Embryonic facial prominence (tissue), 1 donor: ENCODE results near the gene RAD51B.
"Not testable (repeated sequence)": the region's sequence is repeated elsewhere in the genome, so short reads cannot be mapped to it uniquely, and the experiment has no call there.

Source experiments
- DNase-seq: peaks from one replicate; pipeline ENCODE4 v3.0.0-alpha.2; 2016; ENCODE audit errors: extremely low spot score

The RAD51B gene

DNA sequence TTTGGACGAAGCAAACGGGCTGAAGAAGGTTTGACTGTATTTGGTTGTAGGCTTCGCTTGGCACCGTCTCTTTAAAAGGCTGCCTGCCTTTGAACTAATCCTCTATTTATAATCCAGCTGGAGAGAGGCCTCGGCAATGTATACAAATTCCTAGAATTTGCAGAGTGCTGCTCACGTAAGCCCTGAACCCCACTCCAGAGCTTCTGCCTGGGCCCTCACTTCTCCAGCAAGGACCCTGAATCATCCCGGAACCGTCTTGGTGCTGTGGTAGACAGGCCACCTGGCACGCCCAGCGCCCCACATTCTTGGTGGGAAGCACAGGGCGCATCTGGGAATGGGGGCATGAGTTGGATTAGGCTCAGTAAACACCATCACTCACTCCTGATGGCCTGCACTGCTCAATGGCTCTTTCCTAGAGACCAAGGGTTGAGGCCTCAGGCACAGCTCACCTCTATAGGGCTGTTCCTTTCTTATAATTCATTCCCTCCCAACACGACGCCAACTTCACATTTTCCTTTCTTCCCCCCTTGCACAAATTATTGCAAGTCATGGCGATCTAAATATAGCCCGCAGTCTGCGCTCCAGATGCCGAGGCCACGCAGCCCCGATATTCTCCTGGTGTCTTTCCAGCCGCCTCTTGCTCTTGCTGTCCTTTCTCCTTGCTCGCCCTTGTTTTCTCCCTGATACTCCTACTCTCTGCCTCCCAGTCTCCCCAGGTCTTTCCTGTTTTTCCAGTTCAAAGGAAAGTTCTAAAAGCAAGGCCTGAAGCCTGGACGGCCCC, 832.3 kb downstream of the RAD51B start:
- no peak for DNase-seq

DNA sequence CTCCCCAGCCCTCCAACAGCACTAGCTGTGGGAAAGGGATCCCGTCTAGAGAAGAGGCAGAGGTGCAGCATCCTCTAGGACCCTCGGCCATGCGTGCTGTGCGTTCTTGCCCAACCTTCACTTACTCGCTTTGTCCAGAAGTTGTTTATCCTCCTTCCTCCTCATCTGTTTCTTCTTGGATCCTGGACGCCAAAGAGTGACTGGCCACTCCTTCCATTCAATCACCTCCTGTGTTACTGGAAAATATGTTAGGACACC, 832.8 kb downstream of the RAD51B start:
- DNase-seq: no peak

DNA sequence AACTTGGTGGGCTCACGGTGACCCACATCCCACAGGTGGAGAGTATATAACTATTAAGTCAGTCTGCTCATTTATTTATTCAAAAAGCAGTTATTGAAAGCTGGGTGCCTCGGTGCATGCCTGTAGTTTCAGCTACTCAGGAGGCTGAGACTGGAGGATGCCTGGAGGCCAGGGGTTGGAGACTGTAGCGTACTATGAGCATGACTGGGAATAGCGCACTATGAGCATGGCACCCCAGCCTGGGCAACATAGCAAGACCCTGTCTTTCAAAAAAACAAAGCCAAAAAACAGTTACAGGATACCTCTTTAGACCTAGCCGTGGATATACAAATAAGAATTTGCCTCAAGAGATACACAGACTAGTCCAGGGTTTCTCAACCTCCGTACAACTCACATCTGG, 833.5 kb downstream of the RAD51B start:
- DNase-seq: no peak

DNA sequence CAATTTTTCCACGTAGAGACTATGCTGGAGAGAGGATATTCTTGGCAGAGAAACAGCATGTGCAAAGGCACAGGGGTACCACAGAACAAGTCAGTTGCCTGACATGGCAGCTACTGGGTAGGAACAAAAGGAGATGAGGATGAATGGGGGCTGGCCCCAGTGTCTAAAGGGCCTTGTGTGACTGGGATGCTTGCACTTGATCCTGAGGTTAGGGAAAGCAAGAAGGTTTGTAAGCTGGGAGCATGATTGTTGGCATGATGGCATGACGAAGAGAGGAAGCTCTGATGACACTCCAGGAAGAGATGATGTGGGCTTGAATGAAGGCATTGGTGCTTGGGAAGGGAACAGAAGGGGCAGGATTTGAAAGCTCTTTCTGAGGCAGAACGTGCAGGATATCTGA, 834.2 kb downstream of the RAD51B start:
- DNase-seq: no peak

DNA sequence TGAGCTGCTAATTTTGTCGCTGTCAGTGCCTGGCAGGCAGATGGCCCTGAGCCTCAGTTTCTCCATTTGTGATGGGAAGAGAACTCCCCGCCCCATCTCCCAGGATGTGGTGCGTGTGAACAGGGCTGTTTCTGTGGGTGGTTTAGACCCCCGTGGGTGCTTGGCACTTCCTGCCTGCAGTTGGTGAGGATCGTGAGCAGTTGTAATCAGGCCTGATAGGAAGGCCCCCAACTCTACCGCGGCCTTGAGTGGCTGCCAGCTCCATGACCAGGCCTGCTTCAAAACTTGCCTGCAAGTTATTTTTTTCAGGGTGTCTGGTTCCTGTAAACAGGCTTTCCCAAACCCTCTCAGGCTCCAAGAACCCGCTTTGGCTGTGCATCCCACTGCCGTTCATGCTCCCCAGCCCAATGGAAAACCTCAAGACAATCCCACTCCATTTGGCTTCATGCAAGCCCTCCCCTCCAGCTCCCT, 834.9 kb downstream of the RAD51B start:
- no peak for DNase-seq

GRCh38 chr14:68655021-68655831, 835.6 kb downstream of the RAD51B start:
- no peak for DNase-seq

- no peak for DNase-seq
These were observed 836.3 kb downstream of the RAD51B start for GRCh38 chr14:68655911-68656316.

- no peak for DNase-seq
These were observed 836.9 kb downstream of the RAD51B start for GRCh38 chr14:68656452-68656851.

GRCh38 chr14:68657300-68658028, 837.9 kb downstream of the RAD51B start:
- DNase-seq: no peak

DNA sequence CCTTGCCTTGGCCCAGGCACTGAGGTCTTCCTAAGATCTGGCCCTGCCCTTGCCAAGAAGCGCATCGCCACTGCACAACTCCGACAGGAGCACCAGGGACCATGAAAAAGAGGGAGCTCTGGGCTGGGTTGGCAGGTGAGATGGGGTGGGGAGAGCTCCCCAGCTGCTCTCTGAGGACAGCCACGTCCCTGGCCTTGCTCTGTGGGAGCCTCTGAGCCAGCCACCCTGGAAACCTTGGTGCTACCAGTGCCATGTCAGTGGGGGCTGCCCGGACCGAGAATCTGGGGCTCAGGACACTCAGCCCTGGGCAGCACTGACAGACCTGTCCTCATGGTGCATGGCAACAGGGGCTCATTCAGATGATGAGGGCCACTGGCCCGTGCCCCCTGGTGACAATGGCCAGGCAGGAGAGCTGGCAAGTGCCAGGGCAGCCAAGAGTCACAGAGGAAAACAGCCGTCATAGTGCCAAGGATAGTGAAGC, 838.5 kb downstream of the RAD51B start:
- no peak for DNase-seq

- DNase-seq: no peak
These were observed 839.7 kb downstream of the RAD51B start for GRCh38 chr14:68658943-68659931.

- no peak for DNase-seq
These were observed 840.9 kb downstream of the RAD51B start for GRCh38 chr14:68660495-68660894.

- no peak for DNase-seq
These were observed 841.9 kb downstream of the RAD51B start for GRCh38 chr14:68661226-68662225.

- DNase-seq: no peak
These were observed 842.8 kb downstream of the RAD51B start for GRCh38 chr14:68662392-68662791.

GRCh38 chr14:68662826-68663225, 843.2 kb downstream of the RAD51B start:
- not testable (repeated sequence) for DNase-seq

GRCh38 chr14:68663385-68664076, 844.0 kb downstream of the RAD51B start:
- no peak for DNase-seq

GRCh38 chr14:68664225-68664681, 844.7 kb downstream of the RAD51B start:
- DNase-seq: no peak

GRCh38 chr14:68665131-68665530, 845.6 kb downstream of the RAD51B start:
- no peak for DNase-seq

DNA sequence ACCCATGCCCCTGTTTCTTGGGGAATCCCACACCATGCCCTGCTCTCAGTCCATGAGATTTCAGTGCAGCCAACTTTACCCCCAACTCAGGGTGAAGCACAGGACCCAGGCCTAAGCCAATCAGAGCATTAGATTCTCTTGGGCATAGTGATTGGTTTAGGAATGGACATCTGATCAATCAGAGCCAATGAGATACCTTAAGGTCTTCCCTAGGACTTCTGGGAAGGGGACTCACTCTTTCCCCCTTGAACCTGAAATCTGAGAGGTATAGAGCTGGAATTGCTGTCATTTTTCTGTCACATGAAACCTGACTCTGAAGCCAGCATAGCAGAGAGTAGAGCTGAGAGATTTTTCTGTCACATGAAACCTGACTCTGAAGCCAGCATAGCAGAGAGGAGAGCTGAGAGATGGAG, 846.2 kb downstream of the RAD51B start:
- DNase-seq: no peak
